Mesothelial cell of epicardium (in vitro differentiated cells): ENCODE data around the gene SEPTIN2. TPM values are rescaled to one million over a fixed set of nuclear protein-coding genes. Genes with fewer than 3 reads are reported as not detected.

Source experiments
- DNase-seq, 2 experiments: peaks; one replicate each; pipeline ENCODE4 v3.0.0; 2021; ENCODE audit warnings: low spot score in 2 of 2; ENCODE audit not compliant: unreplicated experiment in 2 of 2
- H3K27ac Mint-ChIP-seq: 2 replicates; pipeline ENCODE4 v1.8.0; 2021; ENCODE audit warnings: mixed read lengths
- H3K27me3 Mint-ChIP-seq: 2 replicates; pipeline ENCODE4 v1.8.0; 2021; ENCODE audit warnings: low read depth, mixed read lengths
- H3K36me3 Mint-ChIP-seq: 2 replicates; pipeline ENCODE4 v1.8.0; 2021; ENCODE audit warnings: mixed read lengths
- H3K4me1 Mint-ChIP-seq: 2 replicates; pipeline ENCODE4 v1.8.0; 2021; ENCODE audit warnings: mixed read lengths
- H3K4me3 Mint-ChIP-seq: 2 replicates; pipeline ENCODE4 v1.8.0; 2021; ENCODE audit warnings: mild to moderate bottlenecking, moderate library complexity, mixed read lengths
- H3K9me3 Mint-ChIP-seq: 2 replicates; pipeline ENCODE4 v1.8.0; 2021; ENCODE audit warnings: mixed read lengths
- total RNA-seq: library from RNA; stranded (reverse); gene quantifications from 3 replicates; pipeline ENCODE4 v1.2.1, GENCODE V29; 2021
- TF ChIP-seq, protein P1 (sequence below): fragments of 200-600 bp; sonication (generic); IDR thresholded peaks from one replicate; pipeline ENCODE4 v1.5.0; 2021; ENCODE audit warnings: antibody characterized with exemption; ENCODE audit not compliant: unreplicated experiment

The SEPTIN2 gene
- total RNA-seq, 1 donor from 2014 or later: 522 TPM

DNA sequence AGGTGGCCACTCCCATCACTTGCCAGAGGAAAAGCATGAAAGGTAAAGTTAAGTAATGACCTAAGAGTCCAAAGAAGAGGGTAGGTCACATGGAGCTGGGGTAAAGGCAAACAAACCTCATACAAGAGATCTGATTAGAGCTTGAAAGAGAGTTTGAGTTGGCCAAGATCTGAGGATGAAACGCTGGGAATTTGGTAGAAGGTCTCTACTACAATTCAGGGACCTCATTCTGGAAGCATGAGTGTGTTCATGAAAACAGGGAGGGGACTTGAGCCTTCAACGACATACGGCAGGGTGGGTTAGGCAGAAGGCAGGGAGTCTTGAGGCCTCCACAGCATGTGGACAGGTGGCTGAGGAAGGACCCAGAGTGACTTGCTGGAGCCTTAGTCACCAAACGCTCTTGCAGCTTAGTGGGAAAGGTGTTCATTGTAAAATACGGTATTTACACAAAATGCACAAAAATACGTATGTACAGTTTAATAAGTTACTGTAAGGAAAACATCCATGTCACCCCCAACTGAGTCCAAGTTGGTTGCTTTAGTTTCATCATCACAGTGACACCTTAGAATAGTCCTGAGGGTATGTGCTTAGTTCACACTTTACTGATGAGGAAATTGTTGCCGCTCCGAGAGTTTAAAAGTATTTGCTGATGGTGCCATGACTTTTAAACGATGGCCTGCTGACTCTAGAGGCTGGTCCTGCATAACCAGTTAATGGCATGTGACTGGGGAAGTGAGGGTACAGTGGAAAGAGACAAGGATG lies 35.3 kb downstream of the SEPTIN2 start:
- H3K27ac Mint-ChIP-seq: no peak overlapping the region
- TF ChIP-seq, protein P1, sequence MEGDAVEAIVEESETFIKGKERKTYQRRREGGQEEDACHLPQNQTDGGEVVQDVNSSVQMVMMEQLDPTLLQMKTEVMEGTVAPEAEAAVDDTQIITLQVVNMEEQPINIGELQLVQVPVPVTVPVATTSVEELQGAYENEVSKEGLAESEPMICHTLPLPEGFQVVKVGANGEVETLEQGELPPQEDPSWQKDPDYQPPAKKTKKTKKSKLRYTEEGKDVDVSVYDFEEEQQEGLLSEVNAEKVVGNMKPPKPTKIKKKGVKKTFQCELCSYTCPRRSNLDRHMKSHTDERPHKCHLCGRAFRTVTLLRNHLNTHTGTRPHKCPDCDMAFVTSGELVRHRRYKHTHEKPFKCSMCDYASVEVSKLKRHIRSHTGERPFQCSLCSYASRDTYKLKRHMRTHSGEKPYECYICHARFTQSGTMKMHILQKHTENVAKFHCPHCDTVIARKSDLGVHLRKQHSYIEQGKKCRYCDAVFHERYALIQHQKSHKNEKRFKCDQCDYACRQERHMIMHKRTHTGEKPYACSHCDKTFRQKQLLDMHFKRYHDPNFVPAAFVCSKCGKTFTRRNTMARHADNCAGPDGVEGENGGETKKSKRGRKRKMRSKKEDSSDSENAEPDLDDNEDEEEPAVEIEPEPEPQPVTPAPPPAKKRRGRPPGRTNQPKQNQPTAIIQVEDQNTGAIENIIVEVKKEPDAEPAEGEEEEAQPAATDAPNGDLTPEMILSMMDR: no peak
- no peak overlapping the region for H3K4me3 Mint-ChIP-seq
- no peaks in the 10 kb centered on the region for H3K9me3 Mint-ChIP-seq
- DNase-seq: no peak
- peaks cover 33% of the 10 kb centered on the region for H3K36me3 Mint-ChIP-seq
- peaks cover 7% of the 10 kb centered on the region for H3K4me1 Mint-ChIP-seq
- no peaks in the 10 kb centered on the region for H3K27me3 Mint-ChIP-seq

DNA sequence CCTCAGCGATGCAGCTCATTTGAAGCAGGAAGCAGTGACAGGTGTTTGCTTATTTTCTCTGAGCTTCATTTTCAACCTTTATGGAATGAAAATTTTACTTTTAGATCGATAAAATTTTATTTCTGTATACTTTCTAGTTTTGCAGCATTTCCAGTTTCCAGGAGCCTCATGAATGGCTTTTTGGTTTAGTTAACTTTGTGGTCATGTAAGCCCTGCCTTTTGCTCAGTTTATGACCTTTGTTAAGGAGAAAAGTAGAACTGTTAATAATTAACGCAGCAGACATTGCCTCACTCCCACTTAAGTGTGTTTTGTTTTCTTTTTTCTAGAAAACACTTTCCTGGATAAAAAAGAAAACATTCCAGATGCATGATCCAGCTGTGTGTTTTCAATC lies 35.9 kb downstream of the SEPTIN2 start:
- Mint-ChIP-seq H3K9me3 (no peaks in the 10 kb centered on the region), H3K4me1 (peaks cover 7% of the 10 kb centered on the region), H3K4me3 (no peak overlapping the region), H3K36me3 (peaks cover 31% of the 10 kb centered on the region), H3K27ac (no peak overlapping the region), H3K27me3 (no peaks in the 10 kb centered on the region)
- TF ChIP-seq, protein P1: no peak
- DNase-seq: no peak

DNA sequence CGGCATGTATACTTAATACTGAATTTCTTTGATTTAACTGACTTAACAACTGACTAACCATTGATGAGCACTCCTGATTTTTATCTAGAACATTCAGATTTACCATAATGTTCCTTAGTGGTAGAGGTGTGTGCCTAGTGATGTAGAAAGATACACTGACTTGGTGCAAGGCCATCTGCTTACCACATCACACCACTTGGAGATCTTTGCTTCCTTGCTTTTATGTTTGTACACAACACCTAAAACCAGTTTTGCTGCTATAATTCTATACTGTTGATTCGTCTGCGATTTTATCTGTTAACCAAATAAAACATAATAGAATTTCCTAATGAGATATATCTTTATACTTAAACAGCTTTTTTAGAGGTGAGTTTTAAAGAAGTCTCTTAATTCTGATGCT lies 36.5 kb downstream of the SEPTIN2 start:
- Mint-ChIP-seq H3K4me1 (peaks cover 11% of the 10 kb centered on the region), H3K36me3 (peaks cover 29% of the 10 kb centered on the region), H3K27me3 (no peaks in the 10 kb centered on the region), H3K4me3 (no peak overlapping the region), H3K27ac (peak overlapping the region; percentile 62), H3K9me3 (no peaks in the 10 kb centered on the region)
- TF ChIP-seq, protein P1: no peak
- no peak for DNase-seq

DNA sequence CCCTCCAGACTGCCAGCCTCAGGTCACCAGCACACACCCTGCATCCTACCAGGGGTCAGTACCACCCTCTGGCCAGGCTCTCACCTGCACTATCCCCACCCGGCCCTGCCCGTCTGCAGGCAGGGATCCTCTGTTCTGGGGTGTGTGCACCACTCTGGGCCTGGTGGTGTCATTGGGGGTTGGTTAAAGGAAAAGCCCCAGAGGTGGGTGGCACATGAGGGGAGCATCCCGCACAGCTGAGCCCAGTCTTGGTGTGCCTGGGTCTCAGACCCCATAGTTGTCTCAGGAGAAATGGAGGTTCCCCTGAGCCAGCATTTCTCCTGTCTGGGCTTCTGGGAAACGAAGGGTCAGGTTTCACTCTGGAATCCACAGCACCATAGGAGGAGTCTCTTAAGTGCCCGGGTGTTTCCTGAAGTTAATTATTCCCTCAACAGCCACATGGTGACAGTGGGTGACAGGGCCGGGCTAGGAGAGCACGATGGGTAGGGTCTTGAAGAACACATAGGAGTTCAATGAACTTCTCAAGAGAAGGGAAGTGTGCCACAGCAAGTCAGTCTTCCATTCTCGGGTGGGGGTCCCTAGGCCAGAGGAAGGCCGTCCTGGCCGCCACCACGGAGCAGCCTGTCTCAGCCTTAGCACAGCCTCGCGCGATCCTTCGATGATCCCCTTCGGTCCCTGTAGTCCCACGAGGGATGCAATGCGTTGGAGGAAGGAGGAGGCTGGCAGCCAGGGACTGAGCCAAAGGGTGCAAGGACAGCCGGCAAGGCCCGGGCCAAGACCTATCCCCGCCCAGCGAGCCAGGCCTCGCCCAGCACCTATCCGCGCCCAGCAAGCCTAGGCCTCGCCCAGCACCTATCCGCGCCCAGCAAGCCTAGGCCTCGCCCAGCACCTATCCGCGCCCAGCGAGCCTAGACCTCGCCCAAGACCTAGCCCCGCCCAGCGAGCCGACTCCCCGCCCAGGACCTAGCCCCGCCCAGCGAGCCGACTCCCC lies 39.2 kb downstream of the SEPTIN2 start:
- peaks cover 19% of the 10 kb centered on the region for H3K4me1 Mint-ChIP-seq
- TF ChIP-seq, protein P1: no peak
- H3K9me3 Mint-ChIP-seq: no peaks in the 10 kb centered on the region
- peak; percentile 51 to 80 for DNase-seq
- peak overlapping the region; percentile 84 for H3K27ac Mint-ChIP-seq
- peak overlapping the region; percentile 51 for H3K4me3 Mint-ChIP-seq
- H3K27me3 Mint-ChIP-seq: no peaks in the 10 kb centered on the region
- peaks cover 20% of the 10 kb centered on the region for H3K36me3 Mint-ChIP-seq

DNA sequence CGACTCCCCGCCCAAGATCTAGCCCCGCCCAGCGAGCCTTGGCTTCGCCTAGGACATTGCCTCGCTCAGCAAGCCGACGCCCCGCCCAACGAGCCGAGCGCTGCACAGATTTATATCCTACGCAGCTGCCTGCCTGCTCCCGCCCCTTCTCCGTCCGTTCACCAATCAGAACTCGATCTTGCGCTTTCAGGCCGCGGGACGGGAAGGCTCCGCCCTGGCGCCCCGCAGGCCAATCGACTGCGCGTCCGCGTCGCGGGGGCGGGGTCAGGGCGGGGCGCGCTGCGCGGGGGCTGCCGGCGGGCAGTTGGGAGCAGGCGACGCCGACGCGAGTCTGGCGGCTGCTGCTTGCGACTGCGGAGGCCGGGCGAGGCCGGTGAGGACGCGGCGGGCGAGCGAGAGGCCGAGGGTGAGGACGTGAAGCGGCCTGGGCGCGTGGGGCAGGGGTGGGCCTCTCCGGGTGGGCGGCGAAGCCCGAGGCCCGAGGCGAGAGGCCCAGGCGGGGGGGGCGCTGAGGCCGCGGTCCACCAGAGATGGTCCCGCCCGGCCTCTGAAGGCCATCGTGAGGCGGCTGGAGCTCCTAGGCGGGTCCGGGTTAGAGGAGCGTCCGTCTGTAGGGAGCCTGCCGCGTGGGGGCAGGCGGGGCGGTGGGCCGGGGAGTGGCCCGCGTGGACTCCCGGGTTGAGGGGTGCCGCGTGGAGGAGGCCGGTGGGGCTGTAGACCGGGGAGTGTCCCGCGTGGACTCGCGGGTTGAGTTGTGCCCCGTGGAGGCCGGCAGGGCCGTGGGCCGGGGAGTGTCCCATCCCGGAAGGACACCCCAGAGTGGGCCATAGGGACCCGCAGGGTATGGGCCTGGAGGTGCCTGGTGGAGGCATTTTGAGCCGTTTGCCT lies 40.5 kb downstream of the SEPTIN2 start, which contains the start of gene FARP2:
Gene FARP2 (plus strand): TSS at position 303 of the 888 bp plus-strand sequence. CDS start 16,823 bp downstream, outside the sequence.
- Mint-ChIP-seq H3K9me3 (no peaks in the 10 kb centered on the region), H3K27ac (peak within 1 kb of the TSS; percentile 84), H3K36me3 (peaks cover 12% of the 10 kb centered on the region), H3K4me3 (peak within 1 kb of the TSS; percentile 76), H3K27me3 (no peaks in the 10 kb centered on the region), H3K4me1 (peaks cover 20% of the 10 kb centered on the region)
- DNase-seq: peak; percentile 98 to 99
- TF ChIP-seq, protein P1: no peak
